ENCODE results near the gene DPYD. TPM values are rescaled to one million over a fixed set of nuclear protein-coding genes. Genes with fewer than 3 reads are reported as not detected.

DPYD gene
- total RNA-seq, 2 experiments from 2014 or later = 42.1 to 44.6 TPM

DNA sequence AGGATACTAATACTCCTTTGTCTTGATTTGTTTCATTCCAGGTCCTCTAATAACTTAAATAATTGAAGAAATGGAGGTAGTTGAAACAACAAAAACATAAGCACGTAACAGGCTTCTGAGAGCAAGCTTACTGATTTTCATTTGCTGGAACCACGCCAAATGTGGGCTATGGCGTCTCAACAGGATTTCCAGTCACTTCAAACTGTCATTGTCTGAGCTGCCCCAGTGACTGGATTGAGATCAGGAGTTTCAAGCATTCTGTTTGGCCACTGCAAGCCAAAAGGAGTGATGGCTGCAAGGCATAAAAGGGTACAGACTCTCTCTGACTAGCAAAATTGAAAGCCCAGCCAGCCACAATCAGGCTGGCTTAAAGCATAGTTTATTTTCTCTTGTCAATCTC is 289.9 kb downstream of the DPYD start:
- no peak for DNase-seq
- Mint-ChIP-seq H3K9me3 (no peaks in the 10 kb centered on the region), H3K4me3 (no peak overlapping the region), H3K4me1 (no peaks in the 10 kb centered on the region), H3K27me3 (no peaks in the 10 kb centered on the region), H3K27ac (no peak overlapping the region), H3K36me3 (ENCODE audit: low read depth) (no peaks in the 10 kb centered on the region)
- POLR2A ChIA-PET = no interaction called here
- CTCF ChIA-PET = no interaction called here

DNA sequence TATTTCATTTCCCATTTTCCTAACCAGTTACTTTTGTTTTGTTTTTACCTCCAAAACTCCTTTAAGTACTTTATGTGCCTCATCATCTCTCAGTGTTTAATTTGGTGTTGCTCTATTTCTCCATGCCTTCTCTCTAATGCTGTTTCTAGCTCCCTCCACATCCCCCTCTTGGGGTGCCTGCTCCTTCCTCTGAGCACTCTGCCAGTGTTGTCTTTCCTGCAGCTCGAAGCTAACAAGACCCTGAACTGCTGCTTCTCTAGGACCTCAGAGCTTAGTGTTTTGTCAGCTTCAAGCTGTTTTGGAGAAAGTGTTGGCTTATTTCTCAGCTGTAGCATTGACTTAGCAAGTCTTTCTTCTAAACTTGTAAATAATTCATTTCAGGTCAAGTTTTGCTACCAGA is 290.6 kb downstream of the DPYD start:
- CTCF ChIA-PET = no interaction called here
- POLR2A ChIA-PET = no interaction called here
- no peaks in the 10 kb centered on the region for H3K36me3 Mint-ChIP-seq (ENCODE audit: low read depth)
- no peaks in the 10 kb centered on the region for H3K27me3 Mint-ChIP-seq
- no peaks in the 10 kb centered on the region for H3K4me1 Mint-ChIP-seq
- no peak for DNase-seq
- no peaks in the 10 kb centered on the region for H3K9me3 Mint-ChIP-seq
- no peak overlapping the region for H3K4me3 Mint-ChIP-seq
- H3K27ac Mint-ChIP-seq = no peak overlapping the region

DNA sequence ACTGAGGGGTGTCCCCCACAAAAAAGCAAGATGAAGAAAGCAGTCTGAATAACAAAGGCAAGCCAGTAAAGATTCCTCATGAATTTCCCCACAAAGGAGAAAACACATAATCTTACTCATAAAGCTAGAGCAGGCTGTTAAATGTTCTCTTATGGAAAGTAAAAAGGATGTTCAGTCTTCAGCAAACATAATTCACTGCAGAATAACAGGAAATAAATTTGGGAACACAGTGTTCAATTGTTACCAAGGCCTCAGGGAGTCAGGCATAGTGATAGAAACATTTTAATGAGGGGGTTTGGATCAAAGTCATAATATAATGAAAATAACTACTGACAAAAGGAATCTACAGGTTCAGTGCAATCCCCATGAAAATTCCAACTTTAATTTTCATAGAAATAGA is 297.6 kb downstream of the DPYD start:
- DNase-seq = no peak
- no peaks in the 10 kb centered on the region for H3K4me1 Mint-ChIP-seq
- H3K27me3 Mint-ChIP-seq = no peaks in the 10 kb centered on the region
- H3K9me3 Mint-ChIP-seq = no peaks in the 10 kb centered on the region
- H3K4me3 Mint-ChIP-seq = no peak overlapping the region
- no peak overlapping the region for H3K27ac Mint-ChIP-seq
- ChIA-PET CTCF (no interaction called here), POLR2A (no interaction called here)
- no peaks in the 10 kb centered on the region for H3K36me3 Mint-ChIP-seq (ENCODE audit: low read depth)

- Mint-ChIP-seq H3K27ac (no peak overlapping the region), H3K4me1 (no peaks in the 10 kb centered on the region), H3K36me3 (ENCODE audit: low read depth) (no peaks in the 10 kb centered on the region), H3K27me3 (no peaks in the 10 kb centered on the region), H3K9me3 (no peaks in the 10 kb centered on the region), H3K4me3 (no peak overlapping the region)
- DNase-seq = no peak
- CTCF ChIA-PET = no interaction called here
- POLR2A ChIA-PET = no interaction called here
These were observed 298.9 kb downstream of the DPYD start for GRCh38 chr1:97621955-97622354.

DNA sequence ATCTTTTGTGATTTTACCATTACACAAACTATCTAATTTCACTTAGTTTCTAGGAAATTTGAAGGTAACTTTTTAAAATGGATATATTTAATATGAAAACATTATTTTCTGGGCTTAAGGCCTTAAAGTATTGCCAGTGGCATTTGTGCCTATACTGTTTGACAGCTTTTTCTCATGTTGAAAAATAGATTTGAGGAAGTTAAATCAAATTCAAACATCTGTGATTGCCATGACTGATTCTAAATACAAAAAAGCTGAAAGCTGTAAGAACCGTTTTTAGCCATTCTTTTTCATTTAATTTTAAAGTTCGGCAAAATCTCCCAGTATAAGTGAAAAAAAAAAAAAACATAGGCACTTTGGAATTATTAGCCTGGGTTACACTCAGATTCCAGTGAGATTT is 301.1 kb downstream of the DPYD start:
- no peaks in the 10 kb centered on the region for H3K36me3 Mint-ChIP-seq (ENCODE audit: low read depth)
- H3K27ac Mint-ChIP-seq = no peak overlapping the region
- no peak overlapping the region for H3K4me3 Mint-ChIP-seq
- POLR2A ChIA-PET = no interaction called here
- H3K9me3 Mint-ChIP-seq = no peaks in the 10 kb centered on the region
- no peak for DNase-seq
- no peaks in the 10 kb centered on the region for H3K4me1 Mint-ChIP-seq
- CTCF ChIA-PET = no interaction called here
- no peaks in the 10 kb centered on the region for H3K27me3 Mint-ChIP-seq

- no peak for DNase-seq
- Mint-ChIP-seq H3K4me1 (no peaks in the 10 kb centered on the region), H3K27ac (no peak overlapping the region), H3K9me3 (no peaks in the 10 kb centered on the region), H3K4me3 (no peak overlapping the region), H3K27me3 (no peaks in the 10 kb centered on the region), H3K36me3 (ENCODE audit: low read depth) (no peaks in the 10 kb centered on the region)
- CTCF ChIA-PET = no interaction called here
- POLR2A ChIA-PET = no interaction called here
These were observed 310.1 kb downstream of the DPYD start for GRCh38 chr1:97610748-97611147.

DNA sequence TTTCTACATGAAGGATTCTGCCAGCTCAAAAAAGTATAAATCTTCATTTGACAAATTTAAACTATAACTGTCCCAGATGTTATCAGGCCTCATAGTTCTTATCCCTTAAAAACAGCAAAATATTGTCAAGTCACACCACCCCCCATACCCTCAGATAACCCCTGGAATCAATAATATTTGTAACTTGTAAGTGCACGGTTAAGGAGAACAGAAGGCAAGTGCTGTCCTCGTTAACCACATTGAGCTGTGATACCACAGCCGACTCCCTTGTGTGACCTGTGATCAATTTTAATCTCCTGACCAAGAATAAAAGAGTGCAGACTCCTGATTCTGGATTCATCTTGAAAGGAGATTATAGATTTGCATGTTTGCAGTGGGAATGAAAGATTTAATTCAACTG is 310.7 kb downstream of the DPYD start:
- no peaks in the 10 kb centered on the region for H3K27me3 Mint-ChIP-seq
- no peak overlapping the region for H3K27ac Mint-ChIP-seq
- H3K36me3 Mint-ChIP-seq (ENCODE audit: low read depth) = no peaks in the 10 kb centered on the region
- POLR2A ChIA-PET = no interaction called here
- DNase-seq = no peak
- H3K4me3 Mint-ChIP-seq = no peak overlapping the region
- H3K4me1 Mint-ChIP-seq = no peaks in the 10 kb centered on the region
- H3K9me3 Mint-ChIP-seq = no peaks in the 10 kb centered on the region
- CTCF ChIA-PET = no interaction called here

DNA sequence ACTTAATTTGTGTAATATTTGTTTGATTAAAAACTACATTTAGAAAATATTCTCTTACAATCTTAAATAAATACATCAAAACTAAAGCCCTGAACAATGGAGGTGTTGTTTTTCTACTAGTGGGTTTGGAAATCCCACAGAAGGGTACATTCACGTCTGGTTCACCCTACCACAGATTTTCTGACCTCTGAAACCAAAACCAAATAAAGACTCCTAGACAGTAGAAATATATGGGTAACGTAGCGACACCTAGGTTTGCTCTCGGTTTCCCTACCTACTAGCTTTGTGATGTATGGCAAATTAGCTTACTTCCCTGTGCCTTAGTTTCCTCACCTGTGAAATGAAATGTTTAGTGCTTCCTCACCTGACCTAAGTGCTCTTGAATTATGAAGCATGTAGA is 312.6 kb downstream of the DPYD start:
- ChIA-PET CTCF (no interaction called here), POLR2A (no interaction called here)
- H3K9me3 Mint-ChIP-seq = no peaks in the 10 kb centered on the region
- DNase-seq = no peak
- no peaks in the 10 kb centered on the region for H3K36me3 Mint-ChIP-seq (ENCODE audit: low read depth)
- no peak overlapping the region for H3K27ac Mint-ChIP-seq
- no peak overlapping the region for H3K4me3 Mint-ChIP-seq
- H3K27me3 Mint-ChIP-seq = no peaks in the 10 kb centered on the region
- no peaks in the 10 kb centered on the region for H3K4me1 Mint-ChIP-seq

DNA sequence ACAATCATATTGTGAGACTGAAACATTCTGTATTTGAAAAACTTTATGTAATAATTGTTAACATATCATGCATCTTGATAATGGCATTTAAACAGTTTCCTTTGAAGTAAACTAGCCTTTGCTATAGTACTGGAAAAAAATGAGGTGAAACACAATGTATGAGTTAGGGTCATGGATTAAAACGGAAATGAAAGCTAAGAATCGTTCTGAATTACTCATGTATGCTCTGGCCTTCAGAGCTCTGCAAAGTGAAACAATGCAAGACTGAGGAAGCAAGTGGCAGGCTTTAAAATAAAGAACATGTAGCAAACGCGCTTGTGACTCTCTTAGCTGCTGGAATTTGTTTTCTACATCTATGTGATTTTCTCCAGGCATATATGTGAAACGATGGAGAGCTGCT is 317.1 kb downstream of the DPYD start:
- H3K27me3 Mint-ChIP-seq = no peaks in the 10 kb centered on the region
- no peak for DNase-seq
- H3K4me1 Mint-ChIP-seq = no peaks in the 10 kb centered on the region
- H3K27ac Mint-ChIP-seq = no peak overlapping the region
- no peaks in the 10 kb centered on the region for H3K9me3 Mint-ChIP-seq
- H3K4me3 Mint-ChIP-seq = no peak overlapping the region
- H3K36me3 Mint-ChIP-seq (ENCODE audit: low read depth) = no peaks in the 10 kb centered on the region
- ChIA-PET CTCF (no interaction called here), POLR2A (no interaction called here)

- Mint-ChIP-seq H3K27ac (no peak overlapping the region), H3K9me3 (no peaks in the 10 kb centered on the region), H3K4me3 (no peak overlapping the region), H3K27me3 (no peaks in the 10 kb centered on the region), H3K36me3 (ENCODE audit: low read depth) (no peaks in the 10 kb centered on the region), H3K4me1 (no peaks in the 10 kb centered on the region)
- no peak for DNase-seq
- ChIA-PET POLR2A (no interaction called here), CTCF (no interaction called here)
These were observed 317.6 kb downstream of the DPYD start for GRCh38 chr1:97603218-97603617.

DNA sequence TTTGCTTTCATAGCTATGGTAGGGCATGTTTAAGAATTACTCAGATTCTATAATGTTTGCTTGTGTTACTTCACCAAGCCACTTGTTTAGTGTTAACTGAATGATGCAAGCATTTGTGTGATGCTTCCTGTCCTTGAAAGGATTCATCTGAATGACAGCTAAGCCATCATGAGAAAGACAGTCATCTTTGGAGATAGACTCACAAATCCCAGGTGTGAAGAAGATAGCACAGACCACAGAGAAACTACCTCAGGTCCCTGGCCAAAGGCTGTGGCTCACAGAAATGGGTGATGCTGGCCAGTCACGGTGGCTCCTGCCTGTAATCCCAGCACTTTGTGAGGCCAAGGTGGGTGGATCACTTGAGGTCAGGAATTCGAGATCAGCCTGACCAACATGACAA is 321.4 kb downstream of the DPYD start:
- Mint-ChIP-seq H3K36me3 (ENCODE audit: low read depth) (no peaks in the 10 kb centered on the region), H3K27me3 (no peaks in the 10 kb centered on the region), H3K4me1 (no peaks in the 10 kb centered on the region), H3K4me3 (no peak overlapping the region), H3K27ac (no peak overlapping the region), H3K9me3 (no peaks in the 10 kb centered on the region)
- no peak for DNase-seq
- POLR2A ChIA-PET = no interaction called here
- CTCF ChIA-PET = no interaction called here

GRCh38 chr1:97593192-97593591 is 327.6 kb downstream of the DPYD start:
- ChIA-PET POLR2A (no interaction called here), CTCF (no interaction called here)
- Mint-ChIP-seq H3K27me3 (no peaks in the 10 kb centered on the region), H3K4me3 (no peak overlapping the region), H3K4me1 (no peaks in the 10 kb centered on the region), H3K9me3 (peaks cover 2% of the 10 kb centered on the region), H3K36me3 (ENCODE audit: low read depth) (peaks cover 11% of the 10 kb centered on the region), H3K27ac (no peak overlapping the region)
- no peak for DNase-seq

DNA sequence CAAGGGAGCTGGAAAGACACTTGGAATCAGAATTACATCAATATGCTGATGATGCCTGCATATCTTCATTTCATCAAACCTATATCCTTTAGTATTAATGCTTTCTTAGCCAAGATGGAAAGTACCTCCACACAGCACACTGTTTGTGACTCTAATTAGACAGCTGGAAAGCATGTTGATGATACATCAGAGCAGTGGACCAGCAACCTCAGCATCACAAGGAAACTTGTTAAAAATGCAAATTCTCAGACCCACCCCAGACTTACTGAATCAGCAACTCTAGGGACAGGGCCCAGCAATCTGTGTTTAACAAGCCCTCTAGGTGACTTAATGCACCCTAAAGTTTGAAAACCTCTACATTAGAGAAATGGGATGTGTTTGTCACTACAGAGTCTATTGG is 332.1 kb downstream of the DPYD start:
- CTCF ChIA-PET = no interaction called here
- Mint-ChIP-seq H3K4me3 (no peak overlapping the region), H3K27me3 (no peaks in the 10 kb centered on the region), H3K36me3 (ENCODE audit: low read depth) (peaks cover 18% of the 10 kb centered on the region), H3K4me1 (no peaks in the 10 kb centered on the region), H3K9me3 (peaks cover 2% of the 10 kb centered on the region), H3K27ac (no peak overlapping the region)
- DNase-seq = no peak
- POLR2A ChIA-PET = no interaction called here

- ChIA-PET CTCF (interaction anchor here (0.6 to 0.7 kb wide), 2 partner anchors 130 to 617 kb away, joined by 3 to 4 read pairs; no protein-coding TSS in a partner anchor), POLR2A (no interaction called here)
- Mint-ChIP-seq H3K27me3 (no peaks in the 10 kb centered on the region), H3K9me3 (no peaks in the 10 kb centered on the region), H3K4me1 (no peaks in the 10 kb centered on the region), H3K4me3 (no peak overlapping the region), H3K36me3 (ENCODE audit: low read depth) (peaks cover 8% of the 10 kb centered on the region), H3K27ac (no peak overlapping the region)
- DNase-seq = no peak
These were observed 339.2 kb downstream of the DPYD start for GRCh38 chr1:97581614-97582051.

GRCh38 chr1:97577613-97578012 is 343.2 kb downstream of the DPYD start:
- POLR2A ChIA-PET = no interaction called here
- no peak overlapping the region for H3K27ac Mint-ChIP-seq

More at GRCh38 chr1:97577613-97578012, 343.2 kb downstream of the DPYD start:
- CTCF ChIA-PET = no interaction called here
- no peaks in the 10 kb centered on the region for H3K9me3 Mint-ChIP-seq
- DNase-seq = no peak
- H3K4me1 Mint-ChIP-seq = no peaks in the 10 kb centered on the region
- peaks cover 3% of the 10 kb centered on the region for H3K36me3 Mint-ChIP-seq (ENCODE audit: low read depth)
- H3K4me3 Mint-ChIP-seq = no peak overlapping the region
- H3K27me3 Mint-ChIP-seq = no peaks in the 10 kb centered on the region
